ENCODE measurements around the gene TRIM7. TPM values are rescaled to one million over a fixed set of nuclear protein-coding genes. Genes with fewer than 3 reads are reported as not detected.
"Not testable (repeated sequence)": the region's sequence is repeated elsewhere in the genome, so short reads cannot be mapped to it uniquely, and the experiment has no call there.

The TRIM7 gene
- total RNA-seq, 4 donors from 2014 or later = 0.88 to 2.6 (median 2.2) TPM

- TF ChIP-seq CTCF (IDR thresholded peaks at IDR 0.05) = no peak
- no peak for TF ChIP-seq POLR2A (IDR thresholded peaks at IDR 0.05)
- H3K4me3 ChIP-seq = no peak overlapping the region
- H3K27me3 ChIP-seq = peaks cover 0 to 42% of the 10 kb centered on the region in 2 donors
- no peak for DNase-seq
- H3K4me1 ChIP-seq = peaks cover 0 to 20% (median 2%) of the 10 kb centered on the region in 4 donors
- no peaks in the 10 kb centered on the region for H3K36me3 ChIP-seq
- no peaks in the 10 kb centered on the region for H3K9me3 ChIP-seq
- no peak overlapping the region for H3K27ac ChIP-seq
Measured at GRCh38 chr5:181173420-181174342, 31.3 kb downstream of the TRIM7 start.

- peaks cover 0 to 48% of the 10 kb centered on the region in 2 donors for H3K27me3 ChIP-seq
Measured at GRCh38 chr5:181173027-181173419, 32.0 kb downstream of the TRIM7 start.

GRCh38 chr5:181171782-181172181 lies 33.2 kb downstream of the TRIM7 start:
- Histone ChIP-seq H3K9me3 (no peaks in the 10 kb centered on the region), H3K36me3 (no peaks in the 10 kb centered on the region), H3K4me1 (peaks cover 0 to 20% (median 2%) of the 10 kb centered on the region in 4 donors), H3K27me3 (peaks cover 0 to 52% of the 10 kb centered on the region in 2 donors), H3K27ac (no peak overlapping the region), H3K4me3 (no peak overlapping the region)
- DNase-seq = no peak
- TF ChIP-seq CTCF (IDR thresholded peaks at IDR 0.05) (no peak), POLR2A (IDR thresholded peaks at IDR 0.05) (no peak)

More at GRCh38 chr5:181173027-181173419, 32.0 kb downstream of the TRIM7 start:
- H3K9me3 ChIP-seq = no peaks in the 10 kb centered on the region
- no peak overlapping the region for H3K4me3 ChIP-seq
- H3K36me3 ChIP-seq = no peaks in the 10 kb centered on the region
- no peak overlapping the region for H3K27ac ChIP-seq
- no peak for TF ChIP-seq POLR2A (IDR thresholded peaks at IDR 0.05)
- TF ChIP-seq CTCF (IDR thresholded peaks at IDR 0.05) = no peak
- peaks cover 0 to 20% (median 2%) of the 10 kb centered on the region in 4 donors for H3K4me1 ChIP-seq
- peak in 1 of 3 donors; percentile 37 for DNase-seq

GRCh38 chr5:181170996-181171395 lies 34.0 kb downstream of the TRIM7 start:
- H3K36me3 ChIP-seq = no peaks in the 10 kb centered on the region
- no peak overlapping the region for H3K4me3 ChIP-seq
- DNase-seq = peak in 1 of 3 donors; percentile 4
- peaks cover 0 to 52% of the 10 kb centered on the region in 2 donors for H3K27me3 ChIP-seq
- H3K27ac ChIP-seq = no peak overlapping the region
- TF ChIP-seq CTCF (IDR thresholded peaks at IDR 0.05) = no peak
- TF ChIP-seq POLR2A (IDR thresholded peaks at IDR 0.05) = no peak
- H3K4me1 ChIP-seq = peaks cover 0 to 20% (median 2%) of the 10 kb centered on the region in 4 donors
- H3K9me3 ChIP-seq = no peaks in the 10 kb centered on the region

GRCh38 chr5:181170237-181170825 lies 34.7 kb downstream of the TRIM7 start:
- no peak overlapping the region for H3K4me3 ChIP-seq
- no peaks in the 10 kb centered on the region for H3K9me3 ChIP-seq
- H3K27me3 ChIP-seq = peaks cover 0 to 52% of the 10 kb centered on the region in 2 donors
- H3K4me1 ChIP-seq = peaks cover 0 to 20% (median 2%) of the 10 kb centered on the region in 4 donors
- peak in 1 of 3 donors; percentile 11 for DNase-seq
- no peak overlapping the region for H3K27ac ChIP-seq
- H3K36me3 ChIP-seq = no peaks in the 10 kb centered on the region
- TF ChIP-seq POLR2A (IDR thresholded peaks at IDR 0.05) = no peak
- no peak for TF ChIP-seq CTCF (IDR thresholded peaks at IDR 0.05)

GRCh38 chr5:181169459-181170236 lies 35.3 kb downstream of the TRIM7 start:
- Histone ChIP-seq H3K27me3 (peaks cover 0 to 49% of the 10 kb centered on the region in 2 donors), H3K4me1 (peaks cover 0 to 20% (median 2%) of the 10 kb centered on the region in 4 donors)
- DNase-seq, H3K9me3 ChIP-seq, H3K4me3 ChIP-seq, H3K36me3 ChIP-seq, H3K27ac ChIP-seq: not testable (repeated sequence)

Measured in Peyer's patch (tissue), 4 donors.